Thymus (tissue), 11 donors: ENCODE measurements around the gene SGCA. TPM values are rescaled to one million over a fixed set of nuclear protein-coding genes. Genes with fewer than 3 reads are reported as not detected.

ENCODE experiments used
- DNase-seq, 9 donors: peaks; one replicate each; pipeline ENCODE4 v3.0.0-alpha.2; 2013; ENCODE audit warnings: low spot score in 9 of 9, low read depth in 6 of 9, missing footprints in 1 of 9
- H3K27ac ChIP-seq, 2 donors: one replicate each; pipeline ENCODE4 v1.5.1; 2013; ENCODE audit warnings: control low read depth in 1 of 2, low read depth in 1 of 2, low read length in 1 of 2, mild to moderate bottlenecking in 1 of 2, moderate library complexity in 1 of 2
- H3K27me3 ChIP-seq, 2 donors: one replicate each; pipeline ENCODE4 v1.5.1; 2013; ENCODE audit warnings: low read length in 1 of 2; ENCODE audit not compliant: control insufficient read depth in 2 of 2, insufficient read depth in 1 of 2
- H3K36me3 ChIP-seq, 2 donors: one replicate each; pipeline ENCODE4 v1.5.1; 2013; ENCODE audit warnings: low read length in 1 of 2, mild to moderate bottlenecking in 1 of 2, moderate library complexity in 1 of 2; ENCODE audit not compliant: control insufficient read depth in 2 of 2, insufficient read depth in 2 of 2
- H3K4me1 ChIP-seq, 2 donors: one replicate each; pipeline ENCODE4 v1.5.1; 2013; ENCODE audit warnings: low read length in 2 of 2; ENCODE audit not compliant: control insufficient read depth in 2 of 2, insufficient read depth in 2 of 2
- H3K4me3 ChIP-seq, 2 donors: one replicate each; pipeline ENCODE4 v1.5.1; 2013; ENCODE audit warnings: low read length in 2 of 2, control low read depth in 1 of 2, mild to moderate bottlenecking in 1 of 2
- H3K9me3 ChIP-seq, 2 donors: one replicate each; pipeline ENCODE4 v1.5.1; 2013; ENCODE audit warnings: low read length in 1 of 2, mild to moderate bottlenecking in 1 of 2; ENCODE audit not compliant: control insufficient read depth in 2 of 2, insufficient read depth in 1 of 2
- WGBS: extraction: QIAGEN DNeasy Blood & Tissue Kit; methylation state at CpG from one replicate; pipeline ENCODE4 v1.1.7; 2013; 5-methylcytosine and 5-hydroxymethylcytosine counted together
- polyA plus RNA-seq: library from polyadenylated mRNA; stranded (reverse); fragments of 200-250 nt; gene quantifications from one replicate; pipeline ENCODE4 v1.2.3, GENCODE V29; 2013
- total RNA-seq: library from RNA; stranded (reverse); fragments of 120-200 nt; gene quantifications from one replicate; pipeline ENCODE4 v1.2.4, GENCODE V29; 2013
- donor health status: healthy.

Gene SGCA
- total and polyA plus RNA-seq, 2 donors: 1.7 to 5.4 TPM

GRCh38 chr17:50173335-50173941, 7.6 kb downstream of the SGCA start:
- DNase-seq: no peak
- no peaks in the 10 kb centered on the region for H3K9me3 ChIP-seq
- peaks cover 0 to 17% of the 10 kb centered on the region in 2 donors for H3K4me1 ChIP-seq
- H3K36me3 ChIP-seq: no peaks in the 10 kb centered on the region
- 90% methylated on average over 10 of the region's 10 CpGs for WGBS
- no peak overlapping the region for H3K4me3 ChIP-seq
- peak overlapping the region in 1 of 2 donors; percentile 40 for H3K27ac ChIP-seq
- H3K27me3 ChIP-seq: peaks cover 0 to 6% of the 10 kb centered on the region in 2 donors

- Histone ChIP-seq H3K9me3 (no peaks in the 10 kb centered on the region), H3K4me3 (no peak overlapping the region), H3K27me3 (peaks cover 0 to 2% of the 10 kb centered on the region in 2 donors), H3K36me3 (no peaks in the 10 kb centered on the region), H3K27ac (no peak overlapping the region), H3K4me1 (peaks cover 0 to 11% of the 10 kb centered on the region in 2 donors)
- 81% methylated on average over 6 of the region's 6 CpGs for WGBS
- DNase-seq: no peak
Measured at GRCh38 chr17:50174444-50174843, 8.6 kb downstream of the SGCA start.

GRCh38 chr17:50175035-50175807, 9.4 kb downstream of the SGCA start:
- DNase-seq: no peak
- Histone ChIP-seq H3K27me3 (peaks cover 0 to 2% of the 10 kb centered on the region in 2 donors), H3K9me3 (no peaks in the 10 kb centered on the region), H3K36me3 (no peaks in the 10 kb centered on the region), H3K4me3 (no peak overlapping the region), H3K27ac (no peak overlapping the region), H3K4me1 (peaks cover 0 to 11% of the 10 kb centered on the region in 2 donors)
- 96% methylated on average over 16 of the region's 16 CpGs for WGBS

GRCh38 chr17:50176559-50177357, 11.0 kb downstream of the SGCA start:
- no peak overlapping the region for H3K27ac ChIP-seq
- no peaks in the 10 kb centered on the region for H3K9me3 ChIP-seq
- no peaks in the 10 kb centered on the region for H3K36me3 ChIP-seq
- peaks cover 0 to 14% of the 10 kb centered on the region in 2 donors for H3K4me1 ChIP-seq
- WGBS: 95% methylated on average over 20 of the region's 20 CpGs
- H3K27me3 ChIP-seq: peaks cover 0 to 2% of the 10 kb centered on the region in 2 donors
- no peak for DNase-seq
- no peak overlapping the region for H3K4me3 ChIP-seq

- Histone ChIP-seq H3K9me3 (no peaks in the 10 kb centered on the region), H3K4me1 (peaks cover 0 to 17% of the 10 kb centered on the region in 2 donors), H3K27me3 (peaks cover 0 to 2% of the 10 kb centered on the region in 2 donors), H3K36me3 (no peaks in the 10 kb centered on the region), H3K27ac (no peak overlapping the region), H3K4me3 (no peak overlapping the region)
- DNase-seq: no peak
- WGBS: 91% methylated on average over 10 of the region's 10 CpGs
Measured at GRCh38 chr17:50177476-50177875, 11.7 kb downstream of the SGCA start.

GRCh38 chr17:50177983-50178834, 12.4 kb downstream of the SGCA start:
- Histone ChIP-seq H3K4me1 (peaks cover 0 to 18% of the 10 kb centered on the region in 2 donors), H3K4me3 (no peak overlapping the region), H3K36me3 (no peaks in the 10 kb centered on the region), H3K9me3 (no peaks in the 10 kb centered on the region), H3K27me3 (peaks cover 0 to 2% of the 10 kb centered on the region in 2 donors), H3K27ac (no peak overlapping the region)
- 42% methylated on average over 22 of the region's 22 CpGs for WGBS
- DNase-seq: peak in 1 of 9 donors; percentile 42

GRCh38 chr17:50180111-50180510, 14.3 kb downstream of the SGCA start:
- no peak overlapping the region for H3K4me3 ChIP-seq
- H3K36me3 ChIP-seq: no peaks in the 10 kb centered on the region
- H3K4me1 ChIP-seq: peaks cover 3 to 36% of the 10 kb centered on the region in 2 donors
- over 99% methylated on average over 4 of the region's 4 CpGs for WGBS
- no peak for DNase-seq
- no peak overlapping the region for H3K27ac ChIP-seq
- H3K27me3 ChIP-seq: peaks cover 0 to 2% of the 10 kb centered on the region in 2 donors
- no peaks in the 10 kb centered on the region for H3K9me3 ChIP-seq

- peaks cover 3 to 36% of the 10 kb centered on the region in 2 donors for H3K4me1 ChIP-seq
- WGBS: 95% methylated on average over 12 of the region's 12 CpGs
- no peaks in the 10 kb centered on the region for H3K36me3 ChIP-seq
- no peaks in the 10 kb centered on the region for H3K9me3 ChIP-seq
- H3K27ac ChIP-seq: no peak overlapping the region
- H3K4me3 ChIP-seq: no peak overlapping the region
- H3K27me3 ChIP-seq: peaks cover 0 to 2% of the 10 kb centered on the region in 2 donors
- no peak for DNase-seq
Measured at GRCh38 chr17:50180620-50181019, 14.8 kb downstream of the SGCA start.
